Measurements from ENCODE around the gene ZC3H14. TPM values are rescaled to one million over a fixed set of nuclear protein-coding genes. Genes with fewer than 3 reads are reported as not detected.

The ZC3H14 gene
- total and polyA plus RNA-seq, 12 donors: 26.5 to 91.6 (median 53.3) TPM

DNA sequence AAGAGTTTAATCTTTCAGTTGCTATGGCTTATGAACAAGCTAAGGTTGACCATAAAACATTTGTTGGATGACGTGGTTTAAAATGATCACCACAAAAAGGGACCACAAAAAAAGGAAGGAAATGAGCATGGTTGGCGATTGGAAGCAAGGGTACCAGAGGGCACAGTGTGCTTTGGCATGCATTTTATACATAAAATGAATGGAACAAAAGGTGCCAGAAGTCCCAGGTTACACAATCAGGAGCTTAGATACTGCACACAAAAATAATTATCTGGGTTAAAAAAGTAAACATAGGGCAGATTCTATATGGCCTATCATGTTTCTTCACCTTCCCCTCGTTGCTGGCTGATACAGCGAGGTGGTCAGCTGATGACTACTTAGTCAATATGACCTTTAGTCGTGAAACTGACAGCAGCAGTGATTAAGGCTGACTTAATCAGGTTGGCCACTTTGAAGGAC, 50.7 kb downstream of the ZC3H14 start:
- WGBS, 4 donors: 40 to 42% (median 41%) methylated on average over 5 of the region's 5 CpGs
- Histone ChIP-seq H3K9me3 (replicated peaks in 1 of 3) (no peaks in the 10 kb centered on the region), H3K27me3 (no peaks in the 10 kb centered on the region), H3K4me1 (replicated peaks in 1 of 2) (peaks cover 13 to 20% of the 10 kb centered on the region in 2 donors), H3K36me3 (replicated peaks in 1 of 2) (peaks cover 0 to 51% of the 10 kb centered on the region in 2 donors), H3K27ac (peak overlapping the region in 4 of 5 donors; percentile 28 to 62 (median 55)), H3K4me3 (no peak overlapping the region)
- intact Hi-C loops (cut with DNase I): no loop called here
- peak in 4 of 7 donors; percentile 20 to 32 (median 24) for DNase-seq
- TF ChIP-seq, protein P1, sequence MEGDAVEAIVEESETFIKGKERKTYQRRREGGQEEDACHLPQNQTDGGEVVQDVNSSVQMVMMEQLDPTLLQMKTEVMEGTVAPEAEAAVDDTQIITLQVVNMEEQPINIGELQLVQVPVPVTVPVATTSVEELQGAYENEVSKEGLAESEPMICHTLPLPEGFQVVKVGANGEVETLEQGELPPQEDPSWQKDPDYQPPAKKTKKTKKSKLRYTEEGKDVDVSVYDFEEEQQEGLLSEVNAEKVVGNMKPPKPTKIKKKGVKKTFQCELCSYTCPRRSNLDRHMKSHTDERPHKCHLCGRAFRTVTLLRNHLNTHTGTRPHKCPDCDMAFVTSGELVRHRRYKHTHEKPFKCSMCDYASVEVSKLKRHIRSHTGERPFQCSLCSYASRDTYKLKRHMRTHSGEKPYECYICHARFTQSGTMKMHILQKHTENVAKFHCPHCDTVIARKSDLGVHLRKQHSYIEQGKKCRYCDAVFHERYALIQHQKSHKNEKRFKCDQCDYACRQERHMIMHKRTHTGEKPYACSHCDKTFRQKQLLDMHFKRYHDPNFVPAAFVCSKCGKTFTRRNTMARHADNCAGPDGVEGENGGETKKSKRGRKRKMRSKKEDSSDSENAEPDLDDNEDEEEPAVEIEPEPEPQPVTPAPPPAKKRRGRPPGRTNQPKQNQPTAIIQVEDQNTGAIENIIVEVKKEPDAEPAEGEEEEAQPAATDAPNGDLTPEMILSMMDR (IDR thresholded peaks at IDR 0.05): no peak
- no peak for TF ChIP-seq POLR2A (IDR thresholded peaks at IDR 0.05)

DNA sequence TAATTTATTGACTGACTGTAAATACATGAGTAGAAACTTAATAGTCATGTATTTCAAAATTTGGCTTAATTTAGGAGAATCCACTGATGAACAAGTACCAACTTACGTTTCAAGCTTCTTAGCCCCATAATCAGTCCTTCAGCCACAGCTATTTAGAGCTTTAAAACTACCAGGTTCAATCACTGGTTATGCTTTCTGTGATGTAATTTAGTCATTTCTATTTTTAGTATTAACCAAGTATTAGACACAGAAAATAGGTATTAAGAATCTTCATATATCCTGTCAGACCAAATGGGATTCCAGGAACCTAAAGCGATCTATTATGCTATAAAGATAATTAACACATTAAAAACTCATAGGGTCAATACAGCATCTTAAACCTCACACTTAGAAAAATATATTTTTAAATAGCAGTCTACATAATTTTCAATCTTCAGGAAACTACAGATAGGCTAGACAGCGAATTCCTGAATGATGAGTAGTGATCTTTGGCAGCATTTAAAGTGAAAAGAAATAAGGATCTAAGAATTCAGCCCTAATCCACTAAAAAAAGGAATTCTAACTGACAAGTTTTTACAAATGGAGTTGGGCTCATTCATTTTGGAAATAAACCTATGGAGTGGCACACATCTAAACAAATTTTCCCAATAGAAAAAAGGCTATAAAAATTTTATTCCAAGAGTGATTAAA, 51.5 kb downstream of the ZC3H14 start:
- peaks cover 0 to 43% of the 10 kb centered on the region in 2 donors for H3K36me3 ChIP-seq (replicated peaks in 1 of 2)
- no peaks in the 10 kb centered on the region for H3K9me3 ChIP-seq (replicated peaks in 1 of 3)
- WGBS, 4 donors: 46 to 60% (median 57%) methylated on average over 3 of the region's 3 CpGs
- peak overlapping the region in 4 of 5 donors; percentile 28 to 62 (median 55) for H3K27ac ChIP-seq
- TF ChIP-seq POLR2A (IDR thresholded peaks at IDR 0.05): no peak
- TF ChIP-seq, protein P1 (IDR thresholded peaks at IDR 0.05): no peak
- H3K4me1 ChIP-seq (replicated peaks in 1 of 2): peaks cover 13 to 20% of the 10 kb centered on the region in 2 donors
- intact Hi-C loops (cut with DNase I): no loop called here
- no peak overlapping the region for H3K4me3 ChIP-seq
- no peaks in the 10 kb centered on the region for H3K27me3 ChIP-seq
- DNase-seq: no peak

DNA sequence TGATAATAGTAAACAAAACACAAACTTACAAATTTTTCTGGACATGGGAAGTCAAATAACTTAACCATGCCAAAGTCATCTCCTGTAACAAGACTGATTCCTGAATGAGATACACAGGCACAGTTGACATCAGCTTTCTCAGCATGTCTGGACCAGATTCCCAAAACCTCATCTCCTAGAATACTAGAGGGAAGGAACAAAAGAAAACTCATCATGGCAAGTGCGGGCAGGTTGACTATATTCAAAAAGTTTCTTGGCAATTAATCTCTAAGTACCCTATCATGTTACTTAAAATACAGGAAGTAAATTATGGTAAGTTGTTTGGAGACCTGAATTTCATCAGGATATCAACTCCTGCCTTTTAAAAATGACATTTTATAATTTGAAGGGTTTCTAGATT, 53.9 kb downstream of the ZC3H14 start:
- no peak overlapping the region for H3K4me3 ChIP-seq
- no peak for DNase-seq
- peaks cover 0 to 20% of the 10 kb centered on the region in 2 donors for H3K36me3 ChIP-seq (replicated peaks in 1 of 2)
- TF ChIP-seq, protein P1 (IDR thresholded peaks at IDR 0.05): no peak
- no peak for TF ChIP-seq POLR2A (IDR thresholded peaks at IDR 0.05)
- H3K27ac ChIP-seq: no peak overlapping the region
- H3K27me3 ChIP-seq: no peaks in the 10 kb centered on the region
- no peaks in the 10 kb centered on the region for H3K9me3 ChIP-seq (replicated peaks in 1 of 3)
- intact Hi-C loops (cut with DNase I): no loop called here
- peaks cover 13 to 20% of the 10 kb centered on the region in 2 donors for H3K4me1 ChIP-seq (replicated peaks in 1 of 2)
- 94 to 98% (median 96%) methylated on average over 1 of the region's 1 CpG for WGBS, 4 donors

DNA sequence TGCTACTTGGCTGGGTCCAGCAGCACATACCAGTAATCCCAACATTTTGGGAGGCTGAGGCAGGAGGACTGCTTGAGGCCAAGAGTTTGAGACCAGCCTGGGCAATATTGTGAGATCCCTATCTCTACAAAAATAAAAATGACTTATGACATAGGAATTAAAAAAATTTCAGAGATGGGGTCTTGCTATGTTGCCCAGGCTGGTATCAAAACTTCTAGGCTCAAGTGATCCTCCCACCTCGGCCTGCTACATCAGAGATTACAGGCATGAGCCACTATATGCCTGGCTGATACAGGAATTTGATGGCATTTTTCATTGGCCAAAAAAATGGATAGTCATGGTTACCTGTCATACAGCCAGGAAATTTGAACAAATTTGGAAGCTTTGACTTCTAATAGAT, 54.6 kb downstream of the ZC3H14 start:
- H3K9me3 ChIP-seq (replicated peaks in 1 of 3): no peaks in the 10 kb centered on the region
- no peak overlapping the region for H3K4me3 ChIP-seq
- no peak for DNase-seq
- H3K4me1 ChIP-seq (replicated peaks in 1 of 2): peaks cover 13 to 20% of the 10 kb centered on the region in 2 donors
- no peak overlapping the region for H3K27ac ChIP-seq
- WGBS, 4 donors: 85 to 100% (median 94%) methylated on average over 1 of the region's 1 CpG
- no peaks in the 10 kb centered on the region for H3K27me3 ChIP-seq
- intact Hi-C loops (cut with DNase I): no loop called here
- TF ChIP-seq POLR2A (IDR thresholded peaks at IDR 0.05): no peak
- TF ChIP-seq, protein P1 (IDR thresholded peaks at IDR 0.05): no peak
- peaks cover 0 to 12% of the 10 kb centered on the region in 2 donors for H3K36me3 ChIP-seq (replicated peaks in 1 of 2)

All from adrenal gland (tissue), 12 donors.